Astrocyte (in vitro differentiated cells and primary cell): ENCODE measurements around the gene SCAPER. TPM values are rescaled to one million over a fixed set of nuclear protein-coding genes. Genes with fewer than 3 reads are reported as not detected.
"Not testable (repeated sequence)": the region's sequence is repeated elsewhere in the genome, so short reads cannot be mapped to it uniquely, and the experiment has no call there.

ENCODE experiments used
- DNase-seq: peaks from one replicate; pipeline ENCODE4 v3.0.0-alpha.2; 2010; ENCODE audit warnings: low read depth
- FAIRE-seq: peaks from 2 replicates; lab custom pipeline; 2011; peaks lifted over from hg19 to GRCh38; lab: Jason Lieb, UNC
- H2AFZ ChIP-seq: 2 replicates; pipeline ENCODE4 v1.6.0; 2012; ENCODE audit warnings: low read depth, low read length, inconsistent platforms
- H3K27ac ChIP-seq: 2 replicates; pipeline ENCODE4 v1.5.1; 2011; ENCODE audit warnings: low read depth, low read length, inconsistent platforms
- H3K27me3 ChIP-seq: 2 replicates; pipeline ENCODE4 v1.6.0; 2011; ENCODE audit warnings: low read length, inconsistent platforms; ENCODE audit not compliant: insufficient read depth
- H3K36me3 ChIP-seq: 2 replicates; pipeline ENCODE4 v1.5.1; 2011; ENCODE audit warnings: low read length, inconsistent platforms; ENCODE audit not compliant: insufficient read depth
- H3K4me1 ChIP-seq: 2 replicates; pipeline ENCODE4 v1.5.1; 2011; ENCODE audit warnings: low read length, inconsistent platforms; ENCODE audit not compliant: insufficient read depth
- H3K4me2 ChIP-seq: 2 replicates; pipeline ENCODE4 v1.6.0; 2012; ENCODE audit warnings: low read length, inconsistent platforms
- H3K4me3 ChIP-seq: 2 replicates; pipeline ENCODE4 v1.5.1; 2011; ENCODE audit warnings: low read depth, mild to moderate bottlenecking, low read length, inconsistent platforms; ENCODE audit not compliant: insufficient read depth
- H3K79me2 ChIP-seq: 2 replicates; pipeline ENCODE4 v1.6.0; 2012; ENCODE audit warnings: mild to moderate bottlenecking, low read length, inconsistent platforms; ENCODE audit not compliant: insufficient read depth
- H3K9ac ChIP-seq: 2 replicates; pipeline ENCODE4 v1.6.0; 2012; ENCODE audit warnings: mild to moderate bottlenecking, low read length, inconsistent platforms
- H3K9me3 ChIP-seq: 2 replicates; pipeline ENCODE4 v1.5.1; 2012; ENCODE audit warnings: low read depth, mild to moderate bottlenecking, low read length, inconsistent platforms; ENCODE audit not compliant: insufficient read depth
- H4K20me1 ChIP-seq: 2 replicates; pipeline ENCODE4 v1.6.0; 2012; ENCODE audit warnings: low read length, inconsistent platforms; ENCODE audit not compliant: insufficient read depth
- H3K27ac Mint-ChIP-seq: one replicate; pipeline ENCODE4 v1.8.0; 2021; ENCODE audit warnings: mild to moderate bottlenecking, mixed read lengths; ENCODE audit not compliant: unreplicated experiment
- H3K27me3 Mint-ChIP-seq: one replicate; pipeline ENCODE4 v1.8.0; 2021; ENCODE audit warnings: low read depth, mixed read lengths; ENCODE audit not compliant: unreplicated experiment
- H3K36me3 Mint-ChIP-seq: one replicate; pipeline ENCODE4 v1.8.0; 2021; ENCODE audit warnings: low read depth, mixed read lengths; ENCODE audit not compliant: unreplicated experiment
- H3K4me1 Mint-ChIP-seq: one replicate; pipeline ENCODE4 v1.8.0; 2021; ENCODE audit warnings: low read depth, mixed read lengths; ENCODE audit not compliant: unreplicated experiment
- H3K4me3 Mint-ChIP-seq: one replicate; pipeline ENCODE4 v1.8.0; 2021; ENCODE audit warnings: mild to moderate bottlenecking, moderate library complexity, mixed read lengths; ENCODE audit not compliant: unreplicated experiment
- H3K9me3 Mint-ChIP-seq: one replicate; pipeline ENCODE4 v1.8.0; 2021; ENCODE audit warnings: mild to moderate bottlenecking, mixed read lengths; ENCODE audit not compliant: unreplicated experiment
- EZH2 ChIP-seq: IDR thresholded peaks from 2 replicates; pipeline ENCODE4 v1.6.1; 2012; ENCODE audit warnings: mild to moderate bottlenecking, low read length, inconsistent platforms; ENCODE audit not compliant: insufficient read depth
- total RNA-seq: library from RNA; stranded (reverse); gene quantifications from 2 replicates; pipeline ENCODE4 v1.2.1, GENCODE V29; 2021
- TF ChIP-seq, protein P1 (sequence below): IDR thresholded peaks from 2 replicates; pipeline ENCODE4 v1.5.1; 2011; ENCODE audit warnings: low read depth, mild to moderate bottlenecking, inconsistent platforms, low read length, moderate library complexity; ENCODE audit not compliant: insufficient read depth

The SCAPER gene
- total RNA-seq, 1 donor from 2014 or later, result 8.6 TPM

DNA sequence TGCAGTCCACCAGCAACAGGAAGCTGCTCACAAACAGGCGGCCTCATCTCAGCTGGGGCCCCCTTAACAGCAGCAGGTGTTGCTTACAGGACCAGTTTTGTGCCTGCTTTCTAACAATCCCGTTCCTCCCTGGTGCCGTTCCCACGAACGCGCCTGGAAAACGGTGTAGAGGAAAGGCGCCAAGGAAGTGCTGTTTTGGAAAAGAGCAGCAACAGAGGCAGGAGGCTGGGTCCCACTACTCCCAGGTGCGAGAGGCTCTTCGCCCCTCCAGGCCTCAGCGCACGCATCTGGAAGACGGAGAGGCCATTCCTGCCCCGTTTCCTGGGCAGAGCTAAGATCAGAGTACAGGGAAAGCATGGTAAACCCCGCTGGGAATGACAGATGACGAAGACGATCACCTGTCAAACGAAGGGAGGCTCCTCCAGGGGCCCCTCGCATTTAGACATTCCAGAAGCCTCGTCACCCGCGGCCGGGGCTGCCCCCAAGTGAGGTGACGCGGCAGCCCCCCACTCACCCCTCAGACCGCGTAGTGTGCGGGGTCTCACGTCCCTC, 603 bp downstream of the SCAPER start:
- TF ChIP-seq EZH2, result no peak
- TF ChIP-seq, protein P1, sequence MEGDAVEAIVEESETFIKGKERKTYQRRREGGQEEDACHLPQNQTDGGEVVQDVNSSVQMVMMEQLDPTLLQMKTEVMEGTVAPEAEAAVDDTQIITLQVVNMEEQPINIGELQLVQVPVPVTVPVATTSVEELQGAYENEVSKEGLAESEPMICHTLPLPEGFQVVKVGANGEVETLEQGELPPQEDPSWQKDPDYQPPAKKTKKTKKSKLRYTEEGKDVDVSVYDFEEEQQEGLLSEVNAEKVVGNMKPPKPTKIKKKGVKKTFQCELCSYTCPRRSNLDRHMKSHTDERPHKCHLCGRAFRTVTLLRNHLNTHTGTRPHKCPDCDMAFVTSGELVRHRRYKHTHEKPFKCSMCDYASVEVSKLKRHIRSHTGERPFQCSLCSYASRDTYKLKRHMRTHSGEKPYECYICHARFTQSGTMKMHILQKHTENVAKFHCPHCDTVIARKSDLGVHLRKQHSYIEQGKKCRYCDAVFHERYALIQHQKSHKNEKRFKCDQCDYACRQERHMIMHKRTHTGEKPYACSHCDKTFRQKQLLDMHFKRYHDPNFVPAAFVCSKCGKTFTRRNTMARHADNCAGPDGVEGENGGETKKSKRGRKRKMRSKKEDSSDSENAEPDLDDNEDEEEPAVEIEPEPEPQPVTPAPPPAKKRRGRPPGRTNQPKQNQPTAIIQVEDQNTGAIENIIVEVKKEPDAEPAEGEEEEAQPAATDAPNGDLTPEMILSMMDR, result no peak
- H3K27ac ChIP-seq, result peak overlapping the region; percentile 54
- H3K9me3 ChIP-seq, result no peaks in the 10 kb centered on the region
- no peaks in the 10 kb centered on the region for H4K20me1 ChIP-seq
- no peaks in the 10 kb centered on the region for H3K27me3 ChIP-seq
- Mint-ChIP-seq H3K36me3 (no peaks in the 10 kb centered on the region), H3K9me3 (no peaks in the 10 kb centered on the region), H3K27me3 (no peaks in the 10 kb centered on the region), H3K4me3 (peak overlapping the region; percentile 89), H3K27ac (peak overlapping the region; percentile 80), H3K4me1 (peaks cover 3% of the 10 kb centered on the region)
- peak overlapping the region; percentile 85 for H3K4me2 ChIP-seq
- peak overlapping the region; percentile 87 for H3K9ac ChIP-seq
- FAIRE-seq, result no peak
- peak overlapping the region; percentile 81 for H3K4me3 ChIP-seq
- no peak for DNase-seq
- no peaks in the 10 kb centered on the region for H3K79me2 ChIP-seq
- H3K4me1 ChIP-seq, result peaks cover 15% of the 10 kb centered on the region
- H2AFZ ChIP-seq, result peak overlapping the region; percentile 96
- no peaks in the 10 kb centered on the region for H3K36me3 ChIP-seq

DNA sequence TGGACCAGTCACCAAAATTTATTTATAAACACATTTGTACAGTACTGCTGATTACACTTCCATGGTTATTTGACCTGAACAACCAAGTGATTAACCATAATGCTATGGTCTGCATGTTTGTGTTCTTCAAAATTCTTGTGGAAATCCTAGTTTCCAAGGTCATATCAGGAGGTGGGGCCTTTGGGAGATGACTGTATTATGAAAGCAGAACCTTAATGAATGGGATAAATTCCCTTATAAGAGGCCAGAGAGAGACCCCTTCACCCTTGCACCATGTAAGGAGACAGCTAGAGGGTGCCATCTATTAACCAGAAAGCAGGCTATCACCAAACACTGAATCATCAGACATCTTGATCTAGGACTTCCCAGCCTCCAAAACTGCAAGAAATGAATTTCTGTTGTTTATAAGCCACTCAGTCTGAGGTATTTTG, 1.9 kb downstream of the SCAPER start:
- TF ChIP-seq EZH2, result no peak
- TF ChIP-seq, protein P1, result no peak
- H3K4me3 Mint-ChIP-seq, result no peak overlapping the region
- no peaks in the 10 kb centered on the region for H3K27me3 ChIP-seq
- DNase-seq (peak; percentile 53), FAIRE-seq (no peak)
- H3K27ac Mint-ChIP-seq, result no peak overlapping the region
- H3K9ac ChIP-seq, result no peak overlapping the region
- H3K36me3 ChIP-seq, result no peaks in the 10 kb centered on the region
- no peaks in the 10 kb centered on the region for H3K27me3 Mint-ChIP-seq
- no peak overlapping the region for H3K4me3 ChIP-seq
- H2AFZ ChIP-seq, result no peak overlapping the region
- no peaks in the 10 kb centered on the region for H3K79me2 ChIP-seq
- H3K4me1 Mint-ChIP-seq, result peaks cover 3% of the 10 kb centered on the region
- H3K27ac ChIP-seq, result no peak overlapping the region
- H3K36me3 Mint-ChIP-seq, result peaks cover 2% of the 10 kb centered on the region
- no peaks in the 10 kb centered on the region for H4K20me1 ChIP-seq
- peaks cover 15% of the 10 kb centered on the region for H3K4me1 ChIP-seq
- no peak overlapping the region for H3K4me2 ChIP-seq
- H3K9me3 Mint-ChIP-seq, result no peaks in the 10 kb centered on the region
- H3K9me3 ChIP-seq, result no peaks in the 10 kb centered on the region

DNA sequence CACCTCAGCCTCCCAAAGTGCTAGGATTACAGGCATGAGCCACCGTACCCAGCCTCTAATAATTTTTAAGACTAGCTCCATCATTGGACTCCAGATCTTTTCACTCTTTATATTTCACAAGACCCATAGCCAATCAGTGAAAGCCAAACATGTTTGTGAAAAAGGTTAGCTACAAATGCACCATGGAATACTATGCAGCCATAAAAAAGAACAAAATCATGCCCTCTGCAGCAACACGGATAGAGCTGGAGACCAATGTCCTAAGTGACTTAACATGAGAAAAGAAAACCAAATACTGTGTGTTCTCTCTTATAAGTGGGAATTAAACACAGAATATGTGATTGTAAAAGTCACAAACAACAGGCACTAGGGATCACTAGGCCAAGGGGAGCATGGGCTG, 3.2 kb downstream of the SCAPER start:
- Histone ChIP-seq H3K27me3 (no peaks in the 10 kb centered on the region), H4K20me1 (no peaks in the 10 kb centered on the region), H3K4me3 (no peak overlapping the region), H3K27ac (no peak overlapping the region), H3K9ac (no peak overlapping the region), H2AFZ (no peak overlapping the region), H3K4me2 (no peak overlapping the region), H3K9me3 (no peaks in the 10 kb centered on the region), H3K36me3 (no peaks in the 10 kb centered on the region), H3K79me2 (peaks cover under 1% of the 10 kb centered on the region), H3K4me1 (peaks cover 15% of the 10 kb centered on the region)
- H3K36me3 Mint-ChIP-seq, result peaks cover 2% of the 10 kb centered on the region
- peaks cover 3% of the 10 kb centered on the region for H3K4me1 Mint-ChIP-seq
- H3K27ac Mint-ChIP-seq, result no peak overlapping the region
- no peak for TF ChIP-seq EZH2
- TF ChIP-seq, protein P1, result no peak
- no peak overlapping the region for H3K4me3 Mint-ChIP-seq
- H3K9me3 Mint-ChIP-seq, result no peaks in the 10 kb centered on the region
- no peak for DNase-seq
- no peaks in the 10 kb centered on the region for H3K27me3 Mint-ChIP-seq
- no peak for FAIRE-seq

DNA sequence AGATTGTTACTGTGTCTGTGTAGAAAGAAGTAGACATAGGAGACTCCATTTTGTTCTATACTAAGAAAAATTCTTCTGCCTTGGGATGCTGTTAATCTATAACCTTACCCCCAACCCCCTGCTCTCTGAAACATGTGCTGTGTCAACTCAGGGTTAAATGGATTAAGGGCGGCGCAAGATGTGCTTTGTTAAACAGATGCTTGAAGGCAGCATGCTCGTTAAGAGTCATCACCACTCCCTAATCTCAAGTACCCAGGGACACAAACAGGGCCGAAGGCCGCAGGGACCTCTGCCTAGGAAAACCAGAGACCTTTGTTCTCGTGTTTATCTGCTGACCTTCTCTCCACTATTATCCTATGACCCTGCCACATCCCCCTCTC, 5.2 kb downstream of the SCAPER start:
- not testable (repeated sequence) for H3K4me1 Mint-ChIP-seq, H3K27me3 ChIP-seq, H3K9me3 ChIP-seq, H3K36me3 ChIP-seq, H3K4me3 ChIP-seq, H3K4me2 ChIP-seq, H3K9me3 Mint-ChIP-seq, H4K20me1 ChIP-seq, H2AFZ ChIP-seq, H3K27ac ChIP-seq, H3K27ac Mint-ChIP-seq, H3K79me2 ChIP-seq, H3K9ac ChIP-seq, DNase-seq, H3K27me3 Mint-ChIP-seq, H3K36me3 Mint-ChIP-seq, FAIRE-seq, H3K4me1 ChIP-seq, H3K4me3 Mint-ChIP-seq
